ENCODE data around the gene EFCAB8. TPM values are rescaled to one million over a fixed set of nuclear protein-coding genes. Genes with fewer than 3 reads are reported as not detected.

Gene EFCAB8
- total and polyA plus RNA-seq, 4 donors, result 0.25 TPM; not detected in 3

GRCh38 chr20:32918751-32919150 lies 60.0 kb downstream of the EFCAB8 start (continued):
- TF ChIP-seq CTCF (IDR thresholded peaks at IDR 0.05; ENCODE audit: low read depth, low read length, missing input control) (no peak), SP1 (IDR thresholded peaks at IDR 0.05) (no peak), JUND (IDR thresholded peaks at IDR 0.05) (no peak), ZBTB33 (IDR thresholded peaks at IDR 0.05) (no peak)

- no peak overlapping the region for H3K9ac ChIP-seq (ENCODE audit: low read depth in 1 of 2, low read length in 2 of 2)
- no peaks in the 10 kb centered on the region for H3K27me3 ChIP-seq (ENCODE audit: control insufficient read depth in 4 of 4, insufficient read depth in 4 of 4, low read length in 3 of 4)
- no peak for TF ChIP-seq ZBTB33 (IDR thresholded peaks at IDR 0.05)
- TF ChIP-seq NR2F2 (IDR thresholded peaks at IDR 0.05), result no peak
- TF ChIP-seq JUND (IDR thresholded peaks at IDR 0.05), result no peak
- no peak for TF ChIP-seq FOXA2 (IDR thresholded peaks at IDR 0.05)
- H3K9me3 ChIP-seq (ENCODE audit: control insufficient read depth in 4 of 4, low read length in 3 of 4), result peaks cover 0 to 7% (median 4%) of the 10 kb centered on the region in 4 donors
- H3K27ac ChIP-seq (ENCODE audit: low read depth in 1 of 2, low read length in 2 of 2), result no peak overlapping the region
- 91% methylated on average over 12 of the region's 12 CpGs for WGBS
- no peak for DNase-seq (ENCODE audit: low spot score)
- no peaks in the 10 kb centered on the region for H3K36me3 ChIP-seq (ENCODE audit: control insufficient read depth in 4 of 4, insufficient read depth in 3 of 4, low read depth in 1 of 4, low read length in 3 of 4)
- no peak overlapping the region for H3K4me3 ChIP-seq (ENCODE audit: low read depth in 1 of 3, low read length in 3 of 3)
- no peaks in the 10 kb centered on the region for H3K4me1 ChIP-seq (ENCODE audit: control insufficient read depth in 4 of 4, insufficient read depth in 4 of 4, low read length in 3 of 4)
Measured at GRCh38 chr20:32920066-32920465, 61.3 kb downstream of the EFCAB8 start.

GRCh38 chr20:32920530-32921298 lies 62.0 kb downstream of the EFCAB8 start:
- Histone ChIP-seq H3K27ac (ENCODE audit: low read depth in 1 of 2, low read length in 2 of 2) (no peak overlapping the region), H3K4me1 (ENCODE audit: control insufficient read depth in 4 of 4, insufficient read depth in 4 of 4, low read length in 3 of 4) (no peaks in the 10 kb centered on the region), H3K36me3 (ENCODE audit: control insufficient read depth in 4 of 4, insufficient read depth in 3 of 4, low read depth in 1 of 4, low read length in 3 of 4) (no peaks in the 10 kb centered on the region), H3K9ac (ENCODE audit: low read depth in 1 of 2, low read length in 2 of 2) (no peak overlapping the region), H3K9me3 (ENCODE audit: control insufficient read depth in 4 of 4, low read length in 3 of 4) (peaks cover 0 to 5% (median 3%) of the 10 kb centered on the region in 4 donors), H3K27me3 (ENCODE audit: control insufficient read depth in 4 of 4, insufficient read depth in 4 of 4, low read length in 3 of 4) (no peaks in the 10 kb centered on the region), H3K4me3 (ENCODE audit: low read depth in 1 of 3, low read length in 3 of 3) (no peak overlapping the region)
- WGBS, result 81% methylated on average over 6 of the region's 6 CpGs
- DNase-seq (ENCODE audit: low spot score), result no peak
- TF ChIP-seq RAD21 (IDR thresholded peaks at IDR 0.05), result no peak
- TF ChIP-seq SP1 (IDR thresholded peaks at IDR 0.05), result no peak
- no peak for TF ChIP-seq RXRA (IDR thresholded peaks at IDR 0.05)
- TF ChIP-seq TAF1 (conservative IDR thresholded peaks at IDR 0.05), result no peak

All from liver (tissue), 9 donors.